HG03159 (cell line): ENCODE results near the gene CYP2W1.
"Not testable (repeated sequence)": the region's sequence is repeated elsewhere in the genome, so short reads cannot be mapped to it uniquely, and the experiment has no call there.

ENCODE experiments used
- ATAC-seq: cut with Tn5 transposase; IDR thresholded peaks from one replicate; pipeline ENCODE4 v1.9.1; 2021; ENCODE audit warnings: mild to moderate bottlenecking, moderate library complexity; ENCODE audit not compliant: unreplicated experiment

CYP2W1 gene

GRCh38 chr7:992709-993607 is 10.0 kb downstream of the CYP2W1 start:
- ATAC-seq: peak; percentile 81

DNA sequence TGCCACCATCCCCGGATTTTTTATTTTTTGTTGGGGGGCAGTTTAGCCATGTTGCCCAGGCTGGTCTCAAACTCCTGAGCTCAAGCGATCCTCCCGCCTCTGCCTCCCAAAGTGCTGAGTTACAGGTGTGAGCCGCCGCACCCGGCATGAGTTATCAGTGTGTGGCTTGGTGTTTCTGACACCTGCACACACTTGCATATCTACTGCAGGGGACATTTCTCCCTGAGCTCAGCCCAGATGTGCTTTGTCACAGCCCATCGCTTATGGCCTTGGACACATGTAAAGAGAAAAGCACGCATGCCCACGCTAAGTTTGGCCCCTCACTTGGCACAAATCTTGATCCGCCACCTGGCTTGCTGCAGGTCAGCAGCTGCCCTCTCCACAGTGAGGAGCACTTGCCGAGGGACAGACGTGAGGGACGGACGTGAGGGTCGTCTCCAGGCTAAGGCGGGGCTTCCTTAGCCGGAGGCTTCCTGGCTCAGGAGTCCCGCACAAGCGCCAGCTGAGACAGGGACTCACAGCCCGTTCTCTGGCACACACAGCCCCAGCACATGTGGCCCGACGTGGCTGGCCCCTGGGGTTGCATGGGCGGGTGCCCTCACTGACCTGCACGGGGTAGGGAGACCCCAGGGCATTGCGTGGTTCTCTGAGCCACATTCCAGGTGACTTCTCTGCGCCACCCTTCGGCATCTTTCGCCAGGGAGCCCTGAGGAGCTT is 11.8 kb downstream of the CYP2W1 start:
- ATAC-seq: no peak

- ATAC-seq: no peak
Observed at GRCh38 chr7:995571-995970, 12.6 kb downstream of the CYP2W1 start.

- no peak for ATAC-seq
Observed at GRCh38 chr7:996079-996872, 13.3 kb downstream of the CYP2W1 start.

GRCh38 chr7:997404-998395 is 14.7 kb downstream of the CYP2W1 start:
- ATAC-seq: no peak

DNA sequence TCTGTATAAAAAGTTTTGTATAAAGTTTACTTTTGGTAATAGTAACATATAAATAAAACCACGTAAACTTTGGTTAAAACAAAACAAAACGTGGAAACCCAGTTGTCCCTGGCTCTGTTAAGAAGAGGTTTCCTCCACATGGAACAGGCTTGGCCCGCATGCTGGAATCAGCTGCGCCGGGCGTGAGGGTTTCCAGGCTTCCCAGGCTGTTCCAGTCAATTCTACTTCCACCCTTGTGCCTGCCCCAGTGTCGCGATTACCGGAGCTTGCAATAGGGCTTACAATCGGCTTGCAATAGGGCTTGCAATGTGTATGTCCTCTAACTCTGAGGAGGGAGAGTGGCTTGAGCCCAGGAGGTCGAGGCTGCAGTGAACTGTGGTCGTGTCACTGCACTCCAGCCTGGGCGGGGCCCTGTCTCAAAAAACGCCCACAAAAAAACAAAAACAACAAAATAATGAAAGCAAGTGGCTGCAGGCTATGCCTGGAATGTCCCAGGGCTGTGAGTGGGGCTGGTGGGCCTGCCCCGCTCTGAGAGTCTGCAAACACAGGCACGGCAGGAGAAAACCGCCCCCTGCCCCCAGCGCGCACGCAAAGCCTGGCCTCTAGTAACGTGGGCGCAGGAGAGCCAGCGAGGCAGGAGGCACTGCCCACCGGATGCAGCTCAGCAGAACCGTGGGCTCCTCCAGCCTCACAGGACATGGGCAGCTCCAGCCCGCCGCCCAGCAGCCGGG is 16.3 kb downstream of the CYP2W1 start:
- ATAC-seq: no peak

DNA sequence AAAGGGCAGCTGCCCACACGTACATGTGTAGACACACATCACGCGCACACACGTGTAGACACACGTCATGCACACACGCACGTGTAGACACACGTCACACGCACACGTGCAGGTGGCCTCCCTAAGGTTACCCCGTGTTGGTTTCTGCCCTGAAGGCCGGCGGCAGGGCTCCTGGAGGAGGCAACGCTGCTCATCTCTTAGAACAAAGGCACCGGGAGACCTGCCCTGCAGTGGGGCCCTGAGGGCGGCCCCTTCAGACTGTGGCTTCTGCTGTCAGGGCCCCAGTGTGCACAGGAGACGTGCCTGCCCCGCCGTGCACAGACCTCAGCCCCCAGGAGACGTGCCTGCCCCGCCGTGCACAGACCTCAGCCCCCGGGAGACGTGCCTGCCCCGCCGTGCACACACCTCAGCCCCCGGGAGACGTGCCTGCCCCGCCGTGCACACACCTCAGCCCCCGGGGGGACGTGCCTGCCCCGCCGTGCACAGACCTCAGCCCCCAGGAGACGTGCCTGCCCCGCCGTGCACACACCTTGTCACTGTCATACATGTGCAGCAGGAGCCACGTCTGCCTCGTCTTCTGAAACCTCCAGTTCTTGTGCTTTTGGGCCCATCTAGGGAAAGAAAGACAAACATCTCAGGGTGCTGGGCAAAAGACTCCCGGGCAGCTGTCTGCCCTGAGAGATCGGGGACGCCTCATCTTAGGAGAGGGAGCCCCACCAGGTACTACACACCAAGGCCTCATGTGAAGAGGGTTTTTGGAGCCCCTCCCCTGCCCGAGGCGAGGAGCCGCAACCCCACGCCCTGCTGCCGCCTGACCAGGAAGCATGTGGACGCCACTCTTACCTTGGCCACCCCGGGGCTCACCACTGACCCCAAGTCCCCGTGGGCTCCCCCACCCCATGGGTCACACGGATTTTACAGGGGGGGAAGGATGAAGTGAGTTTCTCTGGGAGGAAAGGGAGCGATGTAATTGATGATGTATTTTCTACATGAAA is 17.3 kb downstream of the CYP2W1 start:
- no peak for ATAC-seq

DNA sequence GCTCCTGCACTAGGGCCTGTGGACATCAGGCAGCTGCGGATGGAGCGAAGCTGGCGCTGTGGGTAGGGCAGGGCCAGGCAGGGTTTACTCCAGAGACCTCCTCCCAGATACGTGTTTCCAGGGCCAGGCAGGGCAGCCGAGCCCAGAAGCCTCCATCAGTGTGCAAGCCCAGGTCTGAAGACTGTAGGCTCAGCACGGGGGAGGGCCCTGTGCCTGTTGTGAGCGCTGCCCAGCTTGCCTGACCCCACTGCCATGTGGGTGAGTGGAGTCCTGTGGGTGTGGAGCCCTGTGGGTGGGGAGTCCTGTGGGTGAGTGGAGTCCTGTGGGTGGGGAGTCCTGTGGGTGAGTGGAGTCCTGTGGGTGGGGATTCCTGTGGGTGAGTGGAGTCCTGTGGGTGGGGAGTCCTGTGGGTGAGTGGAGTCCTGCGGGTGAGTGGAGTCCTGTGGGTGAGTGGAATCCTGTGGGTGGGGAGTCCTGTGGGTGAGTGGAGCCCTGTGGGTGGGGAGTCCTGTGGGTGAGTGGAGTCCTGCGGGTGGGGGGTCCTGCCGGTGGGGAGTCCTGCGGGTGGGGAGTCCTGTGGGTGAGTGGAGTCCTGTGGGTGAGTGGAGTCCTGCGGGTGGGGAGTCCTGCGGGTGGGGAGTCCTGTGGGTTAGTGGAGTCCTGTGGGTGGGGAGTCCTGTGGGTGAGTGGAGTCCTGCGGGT is 18.2 kb downstream of the CYP2W1 start:
- ATAC-seq: not testable (repeated sequence)

DNA sequence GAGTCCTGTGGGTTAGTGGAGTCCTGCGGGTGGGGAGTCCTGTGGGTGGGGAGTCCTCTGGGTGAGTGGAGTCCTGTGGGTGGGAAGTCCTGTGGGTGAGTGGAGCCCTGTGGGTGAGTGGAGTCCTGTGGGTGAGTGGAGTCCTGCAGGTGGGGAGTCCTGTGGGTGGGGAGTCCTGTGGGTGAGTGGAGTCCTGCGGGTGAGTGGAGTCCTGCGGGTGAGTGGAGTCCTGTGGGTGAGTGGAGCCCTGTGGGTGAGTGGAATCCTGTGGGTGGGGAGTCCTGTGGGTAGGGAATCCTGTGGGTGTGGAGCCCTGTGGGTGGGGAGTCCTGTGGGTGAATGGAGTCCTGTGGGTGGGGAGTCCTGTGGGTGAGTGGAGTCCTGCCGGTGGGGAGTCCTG is 19.0 kb downstream of the CYP2W1 start:
- not testable (repeated sequence) for ATAC-seq

DNA sequence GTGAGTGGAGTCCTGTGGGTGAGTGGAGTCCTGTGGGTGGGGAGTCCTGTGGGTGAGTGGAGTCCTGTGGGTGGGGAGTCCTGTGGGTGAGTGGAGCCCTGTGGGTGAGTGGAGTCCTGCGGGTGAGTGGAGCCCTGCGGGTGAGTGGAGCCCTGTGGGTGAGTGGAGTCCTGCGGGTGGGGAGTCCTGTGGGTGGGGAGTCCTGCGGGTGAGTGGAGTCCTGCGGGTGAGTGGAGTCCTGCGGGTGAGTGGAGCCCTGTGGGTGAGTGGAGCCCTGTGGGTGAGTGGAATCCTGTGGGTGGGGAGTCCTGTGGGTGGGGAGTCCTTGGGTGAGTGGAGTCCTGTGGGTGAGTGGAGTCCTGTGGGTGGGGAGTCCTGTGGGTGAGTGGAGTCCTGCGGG is 19.5 kb downstream of the CYP2W1 start:
- not testable (repeated sequence) for ATAC-seq

- ATAC-seq: no peak
Observed at GRCh38 chr7:1004018-1004852, 21.3 kb downstream of the CYP2W1 start.

GRCh38 chr7:1005303-1005702 is 22.3 kb downstream of the CYP2W1 start:
- no peak for ATAC-seq

GRCh38 chr7:1007901-1008300 is 24.9 kb downstream of the CYP2W1 start:
- ATAC-seq: no peak

DNA sequence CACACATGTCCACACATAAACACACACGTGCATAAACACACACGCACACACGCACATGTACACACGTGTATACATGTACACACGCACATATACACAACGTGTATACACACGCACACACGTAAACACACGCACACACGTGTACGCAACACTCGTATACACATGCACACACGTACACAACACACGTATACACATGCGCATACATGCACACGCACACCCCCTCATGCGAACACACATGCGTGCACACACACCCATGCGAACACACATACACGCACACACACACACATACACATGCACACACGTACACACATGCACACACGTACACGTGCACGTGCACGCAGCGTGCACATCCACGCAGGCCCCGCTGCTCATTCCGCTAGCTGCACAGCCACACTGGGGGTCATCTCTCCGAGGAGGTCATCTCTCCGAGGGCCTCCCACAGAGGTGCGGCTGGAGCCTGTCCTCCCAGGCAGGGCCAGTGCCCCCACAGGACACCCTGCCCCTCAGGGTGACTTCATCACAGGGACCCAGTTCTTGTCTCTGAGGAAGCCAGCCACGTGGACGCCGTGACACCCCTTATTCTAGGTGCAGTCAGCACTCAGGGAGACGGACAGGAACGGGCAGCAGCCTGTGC is 25.9 kb downstream of the CYP2W1 start:
- no peak for ATAC-seq

DNA sequence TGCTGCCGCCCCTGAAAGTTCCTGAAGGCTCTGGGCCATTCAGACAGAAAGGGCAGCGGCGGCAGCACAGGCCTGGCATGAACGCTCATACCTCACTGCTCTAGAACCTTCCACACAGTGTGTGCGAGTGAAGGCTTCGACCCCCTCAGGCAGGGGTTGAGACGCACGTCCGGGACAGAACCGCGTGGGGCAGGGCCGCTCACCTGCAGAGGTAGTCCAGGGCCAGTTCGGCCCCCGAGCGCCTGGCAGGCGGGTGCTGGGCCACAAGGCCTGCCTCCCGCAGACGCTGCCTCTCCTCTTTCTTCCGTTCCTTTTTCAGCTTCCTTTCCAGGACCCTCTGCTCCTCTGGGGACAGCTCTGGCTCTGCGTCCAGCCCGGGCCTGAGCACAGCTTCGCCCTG is 26.8 kb downstream of the CYP2W1 start:
- ATAC-seq: no peak

- ATAC-seq: no peak
Observed at GRCh38 chr7:1010226-1010625, 27.2 kb downstream of the CYP2W1 start.
